DOHH2 (cell line): Measurements from ENCODE around the gene ILKAP.

Source experiments
- H3F3A ChIP-seq: fragments of 200-600 bp; sonication (generic), shearing (Covaris generic); 2 replicates; pipeline ENCODE4 v1.6.0; 2016; ENCODE audit warnings: antibody characterized with exemption, mild to moderate bottlenecking; ENCODE audit not compliant: control insufficient read depth, insufficient read depth
- H3K27ac ChIP-seq: fragments of 200-600 bp; sonication (generic); 2 replicates; pipeline ENCODE4 v1.5.1; 2014; ENCODE audit warnings: low read depth, mild to moderate bottlenecking, low read length, moderate library complexity
- H3K27me3 ChIP-seq: fragments of 200-600 bp; sonication (generic); 2 replicates; pipeline ENCODE4 v1.6.1; 2014; ENCODE audit warnings: mild to moderate bottlenecking, low read length, mixed read lengths; ENCODE audit not compliant: control insufficient read depth
- H3K36me3 ChIP-seq: fragments of 200-600 bp; sonication (generic); 2 replicates; pipeline ENCODE4 v1.6.1; 2014; ENCODE audit warnings: mild to moderate bottlenecking, low read length, moderate library complexity, mixed read lengths; ENCODE audit not compliant: control insufficient read depth
- H3K4me1 ChIP-seq: fragments of 200-600 bp; sonication (generic); 2 replicates; pipeline ENCODE4 v1.6.1; 2014; ENCODE audit warnings: mild to moderate bottlenecking, low read length, mixed read lengths; ENCODE audit not compliant: control insufficient read depth
- H3K4me2 ChIP-seq: fragments of 200-600 bp; sonication (generic); 2 replicates; pipeline ENCODE4 v1.6.0; 2014; ENCODE audit warnings: mild to moderate bottlenecking, low read length, moderate library complexity
- H3K4me3 ChIP-seq: fragments of 200-600 bp; sonication (generic); 2 replicates; pipeline ENCODE4 v1.5.1; 2014; ENCODE audit warnings: mild to moderate bottlenecking, low read length, mixed read lengths
- H3K79me2 ChIP-seq: fragments of 200-600 bp; sonication (generic); 2 replicates; pipeline ENCODE4 v1.6.1; 2014; ENCODE audit warnings: mild to moderate bottlenecking, low read length, mixed read lengths; ENCODE audit not compliant: control insufficient read depth
- H3K9me2 ChIP-seq: fragments of 200-600 bp; sonication (generic); replicated peaks from 2 replicates; pipeline ENCODE4 v1.6.1; 2014; ENCODE audit warnings: mild to moderate bottlenecking, low read length, mixed read lengths; ENCODE audit not compliant: control insufficient read depth
- H3K9me3 ChIP-seq: fragments of 200-600 bp; sonication (generic); 2 replicates; pipeline ENCODE4 v1.6.1; 2014; ENCODE audit warnings: antibody characterized with exemption, low read length, mixed read lengths; ENCODE audit not compliant: control insufficient read depth, insufficient read depth
- H4K20me1 ChIP-seq: fragments of 200-600 bp; sonication (generic); 2 replicates; pipeline ENCODE4 v1.6.0; 2014; ENCODE audit warnings: low read depth, mild to moderate bottlenecking, antibody characterized with exemption, low read length, moderate library complexity; ENCODE audit not compliant: control insufficient read depth, insufficient read depth
- EZH2phosphoT487 ChIP-seq: fragments of 200-600 bp; sonication (generic); IDR thresholded peaks from 2 replicates; pipeline ENCODE4 v1.6.1; 2017; ENCODE audit warnings: borderline replicate concordance, mild to moderate bottlenecking, antibody characterized with exemption, low read length, moderate library complexity, mixed read lengths
- TF ChIP-seq, protein P1 (sequence below): fragments of 200-600 bp; sonication (generic); IDR thresholded peaks from one replicate; pipeline ENCODE4 v1.5.1; 2014; ENCODE audit warnings: antibody characterized with exemption, mild to moderate bottlenecking, low read depth, low read length; ENCODE audit not compliant: poor library complexity, severe bottlenecking

ILKAP gene

DNA sequence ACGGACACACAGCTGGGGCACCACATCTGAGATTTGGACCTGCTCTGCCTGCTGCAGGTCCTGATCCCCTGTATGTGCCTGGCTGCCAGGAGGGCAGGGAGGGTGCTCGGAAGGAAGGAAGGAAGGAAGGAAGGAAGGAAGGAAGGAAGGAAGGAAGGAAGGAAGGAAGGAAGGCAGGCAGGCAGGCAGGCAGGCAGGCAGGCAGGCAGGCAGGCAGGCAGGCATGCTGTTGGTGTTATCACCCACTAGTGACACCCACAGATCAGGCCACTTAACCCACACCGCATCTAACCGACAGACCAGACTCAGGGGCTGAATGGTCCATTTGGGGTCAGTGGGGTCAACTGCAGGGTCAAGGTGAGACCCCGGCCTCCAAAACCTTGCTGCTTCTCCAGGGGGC is 59.2 kb downstream of the ILKAP start:
- H3K27me3 ChIP-seq = no peaks in the 10 kb centered on the region
- no peak overlapping the region for H3K4me2 ChIP-seq
- no peaks in the 10 kb centered on the region for H3K9me2 ChIP-seq
- TF ChIP-seq EZH2phosphoT487 = no peak
- TF ChIP-seq, protein P1, sequence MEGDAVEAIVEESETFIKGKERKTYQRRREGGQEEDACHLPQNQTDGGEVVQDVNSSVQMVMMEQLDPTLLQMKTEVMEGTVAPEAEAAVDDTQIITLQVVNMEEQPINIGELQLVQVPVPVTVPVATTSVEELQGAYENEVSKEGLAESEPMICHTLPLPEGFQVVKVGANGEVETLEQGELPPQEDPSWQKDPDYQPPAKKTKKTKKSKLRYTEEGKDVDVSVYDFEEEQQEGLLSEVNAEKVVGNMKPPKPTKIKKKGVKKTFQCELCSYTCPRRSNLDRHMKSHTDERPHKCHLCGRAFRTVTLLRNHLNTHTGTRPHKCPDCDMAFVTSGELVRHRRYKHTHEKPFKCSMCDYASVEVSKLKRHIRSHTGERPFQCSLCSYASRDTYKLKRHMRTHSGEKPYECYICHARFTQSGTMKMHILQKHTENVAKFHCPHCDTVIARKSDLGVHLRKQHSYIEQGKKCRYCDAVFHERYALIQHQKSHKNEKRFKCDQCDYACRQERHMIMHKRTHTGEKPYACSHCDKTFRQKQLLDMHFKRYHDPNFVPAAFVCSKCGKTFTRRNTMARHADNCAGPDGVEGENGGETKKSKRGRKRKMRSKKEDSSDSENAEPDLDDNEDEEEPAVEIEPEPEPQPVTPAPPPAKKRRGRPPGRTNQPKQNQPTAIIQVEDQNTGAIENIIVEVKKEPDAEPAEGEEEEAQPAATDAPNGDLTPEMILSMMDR = no peak
- no peaks in the 10 kb centered on the region for H4K20me1 ChIP-seq
- H3K27ac ChIP-seq = no peak overlapping the region
- peaks cover 11% of the 10 kb centered on the region for H3K4me1 ChIP-seq
- H3K79me2 ChIP-seq = no peaks in the 10 kb centered on the region
- no peak overlapping the region for H3K4me3 ChIP-seq
- no peaks in the 10 kb centered on the region for H3K36me3 ChIP-seq
- H3F3A ChIP-seq = no peaks in the 10 kb centered on the region
- H3K9me3 ChIP-seq = no peaks in the 10 kb centered on the region

DNA sequence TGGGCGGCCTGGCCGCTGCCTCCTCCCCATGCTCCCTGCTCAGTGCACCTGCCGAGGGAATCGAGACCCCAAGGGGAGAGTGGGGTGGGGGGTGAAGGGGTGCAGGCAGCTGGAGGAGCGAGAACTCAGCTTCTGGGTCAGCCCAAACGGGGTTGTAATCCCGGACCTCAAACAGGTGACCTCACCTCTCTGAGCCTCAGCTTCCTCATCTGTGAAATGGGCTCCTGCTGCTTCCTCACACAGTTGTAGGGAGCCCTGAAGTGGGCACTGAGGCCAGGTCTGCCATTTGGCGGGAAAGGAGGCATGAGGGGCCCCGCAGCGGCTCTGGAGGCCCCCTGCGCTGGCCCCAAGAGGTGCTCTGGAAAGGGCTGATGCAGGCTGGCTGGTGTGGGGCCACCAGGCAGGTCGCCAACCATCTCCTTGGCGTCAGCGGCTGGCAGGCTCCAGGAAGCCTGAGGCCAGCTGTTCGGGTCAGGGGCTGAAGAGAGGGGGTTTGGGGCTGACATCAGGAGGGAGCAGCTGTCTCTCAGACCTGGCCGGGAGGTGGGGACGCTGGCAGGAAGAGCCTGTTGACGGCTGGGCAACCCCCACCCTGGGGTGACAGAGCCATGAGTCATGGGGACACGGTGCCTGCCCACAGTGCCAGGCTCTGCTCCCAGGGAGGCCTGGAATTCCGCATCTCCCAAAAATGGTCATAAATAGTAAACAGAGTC is 60.1 kb downstream of the ILKAP start:
- no peaks in the 10 kb centered on the region for H4K20me1 ChIP-seq
- H3K4me2 ChIP-seq = no peak overlapping the region
- no peaks in the 10 kb centered on the region for H3K9me2 ChIP-seq
- H3K27ac ChIP-seq = no peak overlapping the region
- no peaks in the 10 kb centered on the region for H3F3A ChIP-seq
- H3K79me2 ChIP-seq = no peaks in the 10 kb centered on the region
- H3K36me3 ChIP-seq = no peaks in the 10 kb centered on the region
- TF ChIP-seq, protein P1 = no peak
- TF ChIP-seq EZH2phosphoT487 = no peak
- no peak overlapping the region for H3K4me3 ChIP-seq
- H3K27me3 ChIP-seq = no peaks in the 10 kb centered on the region
- no peaks in the 10 kb centered on the region for H3K9me3 ChIP-seq
- H3K4me1 ChIP-seq = peaks cover 20% of the 10 kb centered on the region

DNA sequence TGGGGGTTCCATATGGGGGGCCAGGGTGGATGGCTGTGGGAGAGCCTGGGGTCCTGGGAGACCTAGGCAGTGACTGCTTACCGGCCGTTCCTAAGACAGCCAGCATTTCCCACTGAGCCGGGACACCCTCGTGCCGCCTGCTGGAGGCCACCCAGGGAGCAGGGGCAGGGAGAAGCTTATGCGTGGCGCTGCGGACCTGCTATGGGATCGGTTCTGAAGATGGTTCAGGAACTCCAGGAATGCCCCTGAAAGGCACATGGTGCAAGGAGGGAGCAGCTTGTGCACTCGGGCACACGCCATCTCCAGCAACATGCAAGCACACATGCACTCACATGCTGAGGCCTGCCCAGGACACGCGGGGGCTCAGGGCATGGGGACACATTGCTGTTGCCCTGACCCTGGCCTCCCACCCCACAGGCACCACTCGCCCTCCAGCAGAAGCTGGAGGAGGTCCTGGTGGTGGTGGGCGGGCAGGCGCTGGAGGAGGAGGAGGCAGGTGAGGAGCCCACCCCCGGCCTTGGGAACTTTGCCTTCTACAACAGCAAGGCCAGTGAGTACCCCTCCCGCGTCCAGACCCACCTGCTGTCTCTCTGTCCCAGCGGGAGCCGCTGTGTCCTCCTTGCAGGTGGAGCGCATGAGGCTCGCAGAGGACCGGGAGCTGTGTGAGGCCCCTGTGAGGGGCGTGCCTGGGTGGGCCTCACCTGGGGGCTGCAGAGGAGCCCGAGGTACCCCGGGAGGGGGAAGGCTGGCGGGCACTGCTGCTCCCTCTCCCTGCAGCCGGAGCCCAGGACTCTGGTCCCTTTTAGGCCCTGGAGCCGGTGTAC is 60.9 kb downstream of the ILKAP start:
- H3K4me2 ChIP-seq = no peak overlapping the region
- no peaks in the 10 kb centered on the region for H3K36me3 ChIP-seq
- H3K27ac ChIP-seq = no peak overlapping the region
- H4K20me1 ChIP-seq = no peaks in the 10 kb centered on the region
- no peaks in the 10 kb centered on the region for H3K79me2 ChIP-seq
- no peak overlapping the region for H3K4me3 ChIP-seq
- H3K9me2 ChIP-seq = no peaks in the 10 kb centered on the region
- H3K27me3 ChIP-seq = no peaks in the 10 kb centered on the region
- peaks cover 26% of the 10 kb centered on the region for H3K4me1 ChIP-seq
- TF ChIP-seq, protein P1 = no peak
- no peak for TF ChIP-seq EZH2phosphoT487
- no peaks in the 10 kb centered on the region for H3F3A ChIP-seq
- H3K9me3 ChIP-seq = no peaks in the 10 kb centered on the region
